Neural cell (in vitro differentiated cells): ENCODE measurements around the gene P2RY11. TPM values are rescaled to one million over a fixed set of nuclear protein-coding genes. Genes with fewer than 3 reads are reported as not detected.

ENCODE experiments used
- polyA plus RNA-seq: library from polyadenylated mRNA; depleted of rRNA; stranded (reverse); fragments of >200 nt; gene quantifications from 2 replicates; pipeline ENCODE4 v1.2.3, GENCODE V29; 2014
- small RNA-seq, 3 experiments: library from RNA; depleted of rRNA; stranded (forward); fragments of <200 nt; gene quantifications; one replicate each; pipeline ENCODE3, GENCODE V24; 2012

The P2RY11 gene
- polyA plus RNA-seq, 1 donor from 2014 or later = 5.4 TPM

Small RNAs within 50 kb of the gene (small RNA-seq; reads per million reads assigned to genes)
- 537 to 989 (median 984) reads per million in 3 experiments for gene SNORD105
- gene SNORD105B = 652 to 969 (median 678) reads per million in 3 experiments

Other genes starting within 250 kb of the P2RY11 start
- gene OLFM2, start 175.2 kb upstream of the P2RY11 start, polyA plus RNA-seq = 68.6 and 75.7 TPM in 2 replicates
- gene COL5A3, start 101.2 kb upstream of the P2RY11 start, polyA plus RNA-seq = 0.11 TPM in 1 of 2 replicates, not detected in the other
- gene RDH8, start 98.2 kb upstream of the P2RY11 start, polyA plus RNA-seq = not detected in 2 replicates
- 0.66 and 1.2 TPM in 2 replicates for gene SHFL, start 25.4 kb upstream of the P2RY11 start, polyA plus RNA-seq
- not detected in 2 replicates for gene ANGPTL6, start 9.0 kb upstream of the P2RY11 start, polyA plus RNA-seq
- 13.9 and 15.1 TPM in 2 replicates for gene PPAN, start 5.3 kb upstream of the P2RY11 start, polyA plus RNA-seq
- 227 and 241 TPM in 2 replicates for gene EIF3G, start 8.2 kb downstream of the P2RY11 start, polyA plus RNA-seq
- gene DNMT1, start 83.3 kb downstream of the P2RY11 start, polyA plus RNA-seq = 41.2 and 58.4 TPM in 2 replicates
- 6.7 and 7.5 TPM in 2 replicates for gene S1PR2, start 119.6 kb downstream of the P2RY11 start, polyA plus RNA-seq
- 27.1 and 27.2 TPM in 2 replicates for gene MRPL4, start 140.5 kb downstream of the P2RY11 start, polyA plus RNA-seq
- gene ICAM1, start 159.4 kb downstream of the P2RY11 start, polyA plus RNA-seq = not detected in 2 replicates
- gene ICAM4, start 175.3 kb downstream of the P2RY11 start, polyA plus RNA-seq = not detected in 2 replicates
- 2.3 and 4.1 TPM in 2 replicates for gene ICAM5, start 178.3 kb downstream of the P2RY11 start, polyA plus RNA-seq
- 22.8 and 45.2 TPM in 2 replicates for gene ZGLP1, start 198.1 kb downstream of the P2RY11 start, polyA plus RNA-seq
- 52.6 and 82.7 TPM in 2 replicates for gene FDX2, start 204.3 kb downstream of the P2RY11 start, polyA plus RNA-seq
- gene RAVER1, start 221.8 kb downstream of the P2RY11 start, polyA plus RNA-seq = 1.3 and 6.7 TPM in 2 replicates
- 0.53 and 1.9 TPM in 2 replicates for gene ICAM3, start 227.9 kb downstream of the P2RY11 start, polyA plus RNA-seq